ENCODE measurements around the gene CALML5. TPM values are rescaled to one million over a fixed set of nuclear protein-coding genes. Genes with fewer than 3 reads are reported as not detected.

The CALML5 gene
- total RNA-seq, 4 donors from 2014 or later: not detected

GRCh38 chr10:5537684-5538083, 38.3 kb upstream of the CALML5 start:
- H3K27me3 ChIP-seq: no peaks in the 10 kb centered on the region
- H3K27ac ChIP-seq: no peak overlapping the region
- H3K9me3 ChIP-seq: no peaks in the 10 kb centered on the region
- TF ChIP-seq POLR2A (IDR thresholded peaks at IDR 0.05): no peak
- TF ChIP-seq, protein P1, sequence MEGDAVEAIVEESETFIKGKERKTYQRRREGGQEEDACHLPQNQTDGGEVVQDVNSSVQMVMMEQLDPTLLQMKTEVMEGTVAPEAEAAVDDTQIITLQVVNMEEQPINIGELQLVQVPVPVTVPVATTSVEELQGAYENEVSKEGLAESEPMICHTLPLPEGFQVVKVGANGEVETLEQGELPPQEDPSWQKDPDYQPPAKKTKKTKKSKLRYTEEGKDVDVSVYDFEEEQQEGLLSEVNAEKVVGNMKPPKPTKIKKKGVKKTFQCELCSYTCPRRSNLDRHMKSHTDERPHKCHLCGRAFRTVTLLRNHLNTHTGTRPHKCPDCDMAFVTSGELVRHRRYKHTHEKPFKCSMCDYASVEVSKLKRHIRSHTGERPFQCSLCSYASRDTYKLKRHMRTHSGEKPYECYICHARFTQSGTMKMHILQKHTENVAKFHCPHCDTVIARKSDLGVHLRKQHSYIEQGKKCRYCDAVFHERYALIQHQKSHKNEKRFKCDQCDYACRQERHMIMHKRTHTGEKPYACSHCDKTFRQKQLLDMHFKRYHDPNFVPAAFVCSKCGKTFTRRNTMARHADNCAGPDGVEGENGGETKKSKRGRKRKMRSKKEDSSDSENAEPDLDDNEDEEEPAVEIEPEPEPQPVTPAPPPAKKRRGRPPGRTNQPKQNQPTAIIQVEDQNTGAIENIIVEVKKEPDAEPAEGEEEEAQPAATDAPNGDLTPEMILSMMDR (IDR thresholded peaks at IDR 0.05): no peak
- no peaks in the 10 kb centered on the region for H3K36me3 ChIP-seq
- intact Hi-C loops (cut with DNase I): no loop called here
- DNase-seq: no peak
- H3K4me1 ChIP-seq: peaks cover 0 to 8% of the 10 kb centered on the region in 2 donors
- WGBS, 2 donors: 83 to 91% methylated on average over 6 of the region's 6 CpGs
- no peak overlapping the region for H3K4me3 ChIP-seq (replicated peaks in 1 of 3)

DNA sequence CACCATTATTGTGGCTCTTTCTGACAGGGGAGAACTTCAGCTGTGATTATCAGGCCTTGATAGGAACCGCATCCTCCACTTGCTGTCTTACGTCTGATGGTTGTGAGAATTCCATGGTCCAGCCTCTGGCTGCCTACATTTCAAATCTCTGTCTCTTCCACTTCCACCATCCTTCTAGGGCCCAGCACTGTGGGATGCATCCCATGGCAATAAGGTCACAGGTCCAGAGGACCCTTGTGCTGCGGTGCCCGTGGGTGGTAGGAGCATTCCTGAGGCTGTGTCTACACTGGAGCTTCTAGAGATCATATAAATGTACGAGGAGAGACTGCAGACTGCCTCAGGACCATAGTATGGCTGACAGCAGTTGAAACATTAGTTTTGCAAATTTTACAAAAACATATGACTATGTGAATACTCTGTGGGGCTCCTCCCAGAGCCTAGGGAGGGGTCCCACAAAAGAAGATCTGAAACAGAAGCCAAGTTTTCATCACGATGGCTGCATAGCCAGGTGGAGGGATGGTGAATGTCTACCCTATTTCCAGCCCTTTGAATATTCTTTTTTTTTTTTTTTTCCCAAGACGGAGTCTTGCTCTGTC, 37.2 kb upstream of the CALML5 start:
- Histone ChIP-seq H3K27ac (no peak overlapping the region), H3K9me3 (no peaks in the 10 kb centered on the region), H3K36me3 (no peaks in the 10 kb centered on the region), H3K27me3 (no peaks in the 10 kb centered on the region), H3K4me3 (replicated peaks in 1 of 3) (no peak overlapping the region), H3K4me1 (peaks cover 0 to 8% of the 10 kb centered on the region in 2 donors)
- no peak for DNase-seq
- WGBS, 2 donors: 92 to 93% methylated on average over 7 of the region's 7 CpGs
- TF ChIP-seq, protein P1 (IDR thresholded peaks at IDR 0.05): no peak
- no peak for TF ChIP-seq POLR2A (IDR thresholded peaks at IDR 0.05)
- intact Hi-C loops (cut with DNase I): no loop called here

DNA sequence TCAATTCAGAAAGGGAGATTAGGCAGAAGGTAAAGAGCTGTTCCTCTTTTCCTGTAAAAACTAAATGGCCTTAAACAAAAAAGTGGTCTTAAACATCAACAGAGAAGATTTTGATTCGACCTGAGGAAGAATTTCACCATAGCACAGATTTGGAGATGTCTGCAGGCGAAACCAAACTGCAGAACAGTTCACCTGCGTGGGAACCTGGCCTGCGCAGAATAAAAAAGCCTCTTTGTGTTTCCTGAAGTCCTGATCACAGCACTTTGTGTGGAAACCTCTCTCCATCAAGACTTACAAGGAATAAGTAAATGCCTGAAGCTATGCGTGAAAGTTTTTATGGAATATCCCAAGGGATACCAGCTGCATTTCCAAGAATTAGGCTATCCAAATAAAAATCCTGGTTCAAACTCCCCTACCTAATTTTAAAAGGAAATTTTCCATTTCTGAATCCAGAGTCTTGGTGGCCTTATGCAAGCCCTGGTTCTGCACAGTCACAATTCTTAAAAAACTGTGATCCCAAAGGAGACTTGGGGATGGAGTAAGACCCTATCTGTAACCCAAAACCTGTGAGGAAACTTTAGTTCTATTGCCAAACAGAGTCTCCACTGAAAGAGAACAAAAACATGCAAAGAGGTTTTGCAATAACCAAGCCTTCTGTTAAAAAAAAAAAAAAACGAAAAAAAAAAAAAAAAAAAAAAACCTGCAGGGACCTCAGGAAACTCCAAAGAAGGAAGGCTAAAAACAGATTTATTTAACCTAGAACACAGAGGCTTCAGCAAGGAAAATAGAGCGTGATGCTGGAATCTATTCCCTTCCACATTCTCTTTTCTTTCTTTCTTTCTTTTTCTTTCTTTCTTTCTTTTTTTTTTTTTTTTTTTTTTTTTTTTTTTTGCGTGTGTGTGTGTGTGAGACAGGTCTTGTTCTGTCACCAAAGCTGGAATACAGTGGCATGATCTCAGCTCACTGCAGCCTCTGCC, 35.8 kb upstream of the CALML5 start:
- Histone ChIP-seq H3K27me3 (no peaks in the 10 kb centered on the region), H3K27ac (no peak overlapping the region), H3K4me1 (peaks cover 0 to 8% of the 10 kb centered on the region in 2 donors), H3K4me3 (replicated peaks in 1 of 3) (no peak overlapping the region), H3K36me3 (no peaks in the 10 kb centered on the region), H3K9me3 (no peaks in the 10 kb centered on the region)
- no peak for DNase-seq
- 65 to 69% methylated on average over 8 of the region's 8 CpGs for WGBS, 2 donors
- intact Hi-C loops (cut with DNase I): no loop called here
- TF ChIP-seq POLR2A (IDR thresholded peaks at IDR 0.05): no peak
- TF ChIP-seq, protein P1 (IDR thresholded peaks at IDR 0.05): no peak

DNA sequence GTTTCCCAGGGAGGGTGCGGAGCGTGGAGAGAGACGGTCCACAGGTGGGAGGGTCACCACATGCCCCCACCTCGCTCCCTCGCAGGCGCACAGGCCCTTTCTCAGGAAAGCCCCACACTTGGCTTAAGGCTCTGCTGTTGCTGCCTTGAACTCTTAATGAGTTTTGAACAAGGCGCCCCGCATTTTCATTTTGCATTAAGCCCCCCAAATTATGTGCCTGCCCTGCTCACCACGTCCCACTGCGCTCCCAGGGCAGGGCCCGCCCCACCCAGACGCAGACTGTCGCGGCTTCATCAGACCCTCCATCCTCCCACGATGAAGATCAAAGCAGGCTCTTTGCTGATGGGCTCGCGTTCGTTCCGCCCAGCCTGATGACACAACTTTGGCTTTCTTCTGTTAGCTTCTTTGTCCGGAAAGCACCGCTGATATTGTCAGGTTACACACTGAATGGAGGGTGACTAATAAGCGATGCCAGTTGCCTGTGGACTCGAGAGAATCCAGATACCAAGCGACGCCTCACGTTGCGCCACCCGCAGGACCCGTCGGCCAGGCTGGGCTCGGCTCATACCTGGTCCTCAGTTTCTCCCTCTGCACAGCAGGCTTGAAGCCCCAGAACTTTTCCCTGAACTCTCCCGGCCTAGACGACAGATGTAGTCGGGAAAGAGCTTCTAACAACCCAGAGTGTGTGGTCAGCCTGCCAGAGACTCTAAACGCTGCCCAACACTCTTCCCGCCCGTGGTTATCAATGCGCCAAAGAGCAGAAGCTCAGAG, 34.9 kb upstream of the CALML5 start:
- intact Hi-C loops (cut with DNase I): no loop called here
- TF ChIP-seq POLR2A (IDR thresholded peaks at IDR 0.05): no peak
- TF ChIP-seq, protein P1 (IDR thresholded peaks at IDR 0.05): no peak
- WGBS, 2 donors: 89 to 90% methylated on average over 38 of the region's 38 CpGs
- Histone ChIP-seq H3K27ac (no peak overlapping the region), H3K4me3 (replicated peaks in 1 of 3) (no peak overlapping the region), H3K4me1 (peaks cover 0 to 8% of the 10 kb centered on the region in 2 donors), H3K27me3 (no peaks in the 10 kb centered on the region), H3K9me3 (no peaks in the 10 kb centered on the region), H3K36me3 (no peaks in the 10 kb centered on the region)
- peak in 1 of 2 donors; percentile 2 for DNase-seq

All from thyroid gland (tissue), 4 donors.